Erythroblast (primary cell): ENCODE results near the gene NEMP1.
"Not testable (repeated sequence)": the region's sequence is repeated elsewhere in the genome, so short reads cannot be mapped to it uniquely, and the experiment has no call there.

Experiments
- DNase-seq, 2 experiments: peaks; one replicate each; lab custom pipeline; 2025; lab: John Stamatoyannopoulos, UW
- GATA1 ChIP-seq: IDR thresholded peaks from 2 replicates; pipeline ENCODE4 v1.6.1; 2011; ENCODE audit warnings: low read depth, mild to moderate bottlenecking, control low read depth, low read length, moderate library complexity
- POLR2A ChIP-seq: IDR thresholded peaks from 2 replicates; pipeline ENCODE4 v1.6.1; 2011; ENCODE audit warnings: mild to moderate bottlenecking, low read length

The NEMP1 gene, protein sequence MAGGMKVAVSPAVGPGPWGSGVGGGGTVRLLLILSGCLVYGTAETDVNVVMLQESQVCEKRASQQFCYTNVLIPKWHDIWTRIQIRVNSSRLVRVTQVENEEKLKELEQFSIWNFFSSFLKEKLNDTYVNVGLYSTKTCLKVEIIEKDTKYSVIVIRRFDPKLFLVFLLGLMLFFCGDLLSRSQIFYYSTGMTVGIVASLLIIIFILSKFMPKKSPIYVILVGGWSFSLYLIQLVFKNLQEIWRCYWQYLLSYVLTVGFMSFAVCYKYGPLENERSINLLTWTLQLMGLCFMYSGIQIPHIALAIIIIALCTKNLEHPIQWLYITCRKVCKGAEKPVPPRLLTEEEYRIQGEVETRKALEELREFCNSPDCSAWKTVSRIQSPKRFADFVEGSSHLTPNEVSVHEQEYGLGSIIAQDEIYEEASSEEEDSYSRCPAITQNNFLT

DNA sequence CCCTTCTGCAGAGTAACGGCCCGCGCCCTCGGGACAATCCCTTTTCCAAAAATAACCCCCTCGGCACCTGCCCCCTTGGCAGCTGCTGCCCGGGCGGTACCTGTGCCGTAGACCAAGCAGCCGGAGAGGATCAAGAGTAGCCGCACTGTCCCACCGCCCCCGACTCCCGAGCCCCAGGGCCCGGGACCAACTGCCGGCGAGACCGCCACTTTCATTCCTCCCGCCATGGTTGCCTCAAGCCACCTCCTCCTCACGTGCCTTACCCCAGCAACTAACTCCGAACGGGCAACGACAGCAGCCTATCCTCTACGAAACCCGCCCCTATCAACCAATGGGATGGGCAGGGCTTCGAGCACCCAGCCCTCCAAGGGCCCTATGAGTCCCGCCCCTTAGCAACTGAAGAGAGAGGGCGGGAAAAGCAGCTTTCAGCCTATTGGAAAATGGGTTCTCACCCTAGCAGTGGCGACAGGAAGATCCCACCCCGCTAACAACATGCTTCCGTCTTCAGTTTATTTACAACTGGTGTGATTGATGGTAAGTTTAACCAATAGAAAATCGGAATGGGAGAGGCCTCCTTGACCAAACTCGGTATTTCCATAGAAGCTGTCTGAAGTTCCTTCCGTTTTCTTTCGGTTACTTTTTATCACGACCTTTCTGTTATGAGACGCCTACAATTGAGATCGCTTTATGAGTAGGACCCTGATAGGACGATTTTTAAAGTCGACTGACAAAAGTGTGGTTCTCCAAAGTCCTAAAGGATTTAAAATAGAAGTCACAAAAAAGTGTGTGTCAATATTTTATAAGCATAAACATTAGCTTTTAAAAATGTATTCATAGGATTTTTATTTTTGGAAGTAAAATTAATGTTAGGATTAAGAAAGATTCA lies at the start of gene NEMP1:
TSS of gene NEMP1 (minus strand) at position 273 of the 886 bp plus-strand sequence. CDS start at position 227, 46 bp downstream.
- TF ChIP-seq POLR2A (peak; percentile 96), GATA1 (no peak)
- DNase-seq = peak; percentile 99 to 100

DNA sequence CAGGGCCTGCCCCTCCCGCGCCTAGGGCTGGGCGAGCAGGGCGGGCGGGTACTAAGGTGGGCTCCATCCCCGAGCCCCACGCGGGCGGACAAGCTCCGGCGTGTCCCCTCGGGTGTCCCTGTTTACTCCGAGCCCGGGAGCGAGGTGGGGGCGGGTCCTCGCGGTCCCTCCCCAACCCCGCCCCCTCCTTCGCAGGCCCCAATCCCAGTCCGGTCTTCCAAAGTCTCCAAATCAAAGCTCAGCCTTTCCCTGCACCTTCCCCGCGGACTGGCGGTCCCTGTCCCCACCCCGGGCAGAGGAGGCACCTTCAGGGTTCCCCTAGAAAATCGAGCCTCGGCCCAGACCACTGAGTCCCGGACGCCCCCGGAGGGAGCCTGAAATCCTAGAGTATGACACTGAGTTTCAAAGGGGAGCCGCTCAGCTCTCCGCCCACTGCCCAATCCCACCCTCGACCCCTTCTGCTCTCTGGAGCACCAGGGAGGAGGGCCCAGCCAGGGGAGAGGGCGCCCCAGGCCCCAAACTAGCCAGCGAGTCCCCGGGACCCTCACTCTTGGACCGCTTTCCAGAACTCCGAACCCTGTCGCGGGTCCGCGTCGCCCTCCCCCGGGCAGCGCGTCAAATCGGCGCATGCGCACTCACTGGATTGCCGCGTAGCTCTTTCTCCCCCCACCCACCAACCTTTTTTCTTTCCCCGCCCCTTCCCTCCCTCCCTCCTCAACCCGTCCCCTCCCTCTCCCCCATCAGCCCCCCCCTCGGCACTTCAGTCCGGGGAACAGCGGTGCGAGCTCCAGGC lies 49.3 kb upstream of the NEMP1 start, which contains the start of gene LRP1:
TSS of gene LRP1 (plus strand) at position 758 of the 793 bp plus-strand sequence. CDS start 482 bp downstream, outside the sequence.
- DNase-seq = peak; percentile 65 to 68
- TF ChIP-seq POLR2A (no peak), GATA1 (no peak)

DNA sequence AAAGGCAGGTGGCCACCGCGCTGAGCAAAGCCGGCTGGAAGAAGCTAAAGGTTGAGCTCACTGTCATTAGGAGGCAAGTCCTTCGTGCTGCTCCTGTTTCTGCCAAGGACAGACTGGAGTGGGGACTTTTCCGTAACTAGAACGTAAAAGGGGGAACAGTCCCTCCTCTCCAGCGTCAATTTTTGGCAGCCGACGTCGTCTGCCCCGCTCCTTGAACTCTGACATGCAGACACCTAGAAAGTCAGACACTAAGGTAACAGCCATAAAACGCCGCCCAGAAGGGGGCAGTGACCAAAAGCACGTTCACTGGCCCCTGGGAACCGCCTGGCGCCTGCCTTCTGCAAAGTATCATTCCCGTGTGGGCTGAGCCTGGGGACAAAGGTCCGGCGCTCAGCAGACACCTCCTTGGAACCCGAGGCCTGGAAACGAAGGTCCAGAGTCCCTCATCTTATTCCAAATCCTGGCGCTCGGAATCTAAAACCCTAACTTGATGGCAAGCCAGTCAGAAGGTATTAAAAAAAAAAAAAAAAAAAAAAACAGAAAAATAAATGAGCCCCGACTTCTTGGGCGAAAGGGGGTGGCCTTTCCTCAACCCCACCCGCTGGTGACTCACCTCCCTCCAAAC lies 48.6 kb upstream of the NEMP1 start:
- TF ChIP-seq POLR2A (no peak), GATA1 (no peak)
- DNase-seq = peak; percentile 40 to 63

DNA sequence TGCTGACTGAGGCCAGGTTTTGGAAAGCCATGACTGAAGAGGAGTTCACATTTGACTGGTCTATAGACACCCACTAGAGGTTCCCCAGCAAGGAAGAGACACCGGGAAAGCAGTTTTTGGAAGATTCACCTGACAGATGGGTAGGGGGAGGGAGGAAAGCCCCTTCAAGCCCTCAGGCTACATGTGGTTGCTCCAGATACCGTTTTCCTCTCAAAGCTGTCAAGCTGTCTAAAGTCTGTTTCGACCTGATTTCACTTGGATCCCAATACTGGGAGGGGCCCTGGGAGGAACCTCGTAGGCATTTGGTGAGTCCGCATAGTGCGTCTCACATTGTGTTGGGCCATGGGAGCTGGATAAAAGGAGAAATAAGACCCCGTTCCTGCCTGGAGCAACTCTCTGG lies 48.0 kb upstream of the NEMP1 start:
- DNase-seq = peak; percentile 13 to 14
- TF ChIP-seq POLR2A = no peak
- no peak for TF ChIP-seq GATA1

DNA sequence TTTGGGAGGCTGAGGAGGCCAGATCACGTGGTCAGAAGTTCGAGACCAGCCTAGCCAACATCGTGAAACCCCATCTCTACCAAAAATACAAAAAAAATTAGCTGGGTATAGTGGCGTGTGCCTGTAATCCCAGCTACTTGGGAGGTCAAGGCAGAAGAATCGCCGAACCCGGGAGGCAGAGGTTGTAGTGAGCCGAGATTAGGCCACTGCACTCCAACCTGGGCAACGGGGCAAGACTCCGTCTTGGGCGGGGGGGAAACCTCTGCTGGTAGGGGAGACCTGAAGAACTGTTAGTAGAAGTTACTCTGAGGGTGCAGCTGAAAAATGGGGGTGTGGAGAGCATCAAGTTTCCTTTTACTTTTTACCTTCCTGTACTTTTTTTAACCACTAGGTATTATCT lies 47.5 kb upstream of the NEMP1 start:
- no peak for TF ChIP-seq GATA1
- no peak for TF ChIP-seq POLR2A
- no peak for DNase-seq

DNA sequence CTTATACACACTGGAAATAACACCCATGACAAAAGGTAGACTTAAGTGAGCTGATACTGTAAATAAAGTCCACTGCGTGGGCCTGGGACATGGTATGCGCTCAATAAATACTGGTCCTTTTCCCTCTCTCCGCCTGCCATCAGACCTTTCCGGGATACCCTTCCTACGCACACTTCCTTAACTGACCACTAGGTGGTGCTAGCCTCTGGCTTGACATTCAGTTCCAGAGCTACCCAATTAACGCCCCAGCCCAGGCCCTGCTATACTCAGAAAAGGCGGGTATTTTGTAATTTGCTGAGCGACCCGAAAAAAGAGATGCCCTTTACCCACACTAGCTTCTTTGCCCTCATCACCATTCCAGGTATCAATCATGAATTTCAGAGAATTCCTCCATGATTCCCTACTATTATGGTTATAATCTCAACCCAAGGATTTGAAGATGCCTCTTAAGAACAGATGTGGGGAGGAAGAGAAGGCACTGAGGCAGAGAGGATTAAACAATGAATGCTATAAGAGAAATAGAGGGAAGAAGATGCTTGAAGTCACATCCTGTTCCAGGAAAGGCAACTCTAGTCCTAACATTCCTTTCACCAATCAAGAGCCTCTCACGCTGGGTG lies 45.8 kb upstream of the NEMP1 start:
- peak; percentile 74 to 85 for DNase-seq
- TF ChIP-seq GATA1 = no peak
- TF ChIP-seq POLR2A = no peak

DNA sequence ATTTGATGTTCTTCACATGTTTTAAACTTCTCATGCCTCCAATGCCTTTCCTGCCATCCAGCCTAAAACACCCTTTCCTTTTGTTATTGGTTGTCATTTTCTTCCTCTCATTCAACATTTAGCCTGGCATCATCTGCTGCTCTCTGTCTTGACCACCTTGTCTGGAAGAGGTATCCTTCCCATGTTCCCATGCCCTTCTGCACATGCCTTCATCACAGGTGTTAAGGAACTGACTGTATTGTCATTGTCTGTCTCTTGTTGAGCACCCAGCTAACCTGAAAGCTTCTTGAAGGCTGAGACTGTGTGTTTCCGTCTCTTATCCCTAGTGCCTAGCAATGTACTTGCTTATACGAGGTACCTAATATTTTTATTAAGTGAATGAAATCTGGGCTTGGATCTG lies 45.2 kb upstream of the NEMP1 start:
- TF ChIP-seq GATA1 = no peak
- no peak for TF ChIP-seq POLR2A

DNA sequence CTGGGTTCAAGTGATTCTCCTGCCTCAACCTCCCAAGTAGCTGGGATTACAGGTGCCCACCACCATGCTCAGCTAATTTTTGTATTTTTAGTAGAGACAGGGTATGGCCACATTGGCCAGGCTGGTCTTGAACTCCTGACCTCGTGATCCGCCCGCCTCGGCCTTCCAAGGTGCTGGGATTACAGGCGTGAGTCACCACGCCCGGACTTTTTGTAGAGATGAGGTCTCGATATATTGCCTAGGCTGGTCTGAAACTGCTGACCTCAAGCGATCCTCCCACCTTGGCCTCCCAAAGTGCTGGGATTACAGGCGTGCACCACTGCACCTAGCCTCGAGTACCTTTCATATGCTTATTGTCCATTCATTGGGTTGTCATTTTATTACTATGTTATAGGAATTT lies 42.1 kb upstream of the NEMP1 start:
- not testable (repeated sequence) for DNase-seq

More for the DNA sequence above, 45.2 kb upstream of the NEMP1 start:
- no peak for DNase-seq

DNA sequence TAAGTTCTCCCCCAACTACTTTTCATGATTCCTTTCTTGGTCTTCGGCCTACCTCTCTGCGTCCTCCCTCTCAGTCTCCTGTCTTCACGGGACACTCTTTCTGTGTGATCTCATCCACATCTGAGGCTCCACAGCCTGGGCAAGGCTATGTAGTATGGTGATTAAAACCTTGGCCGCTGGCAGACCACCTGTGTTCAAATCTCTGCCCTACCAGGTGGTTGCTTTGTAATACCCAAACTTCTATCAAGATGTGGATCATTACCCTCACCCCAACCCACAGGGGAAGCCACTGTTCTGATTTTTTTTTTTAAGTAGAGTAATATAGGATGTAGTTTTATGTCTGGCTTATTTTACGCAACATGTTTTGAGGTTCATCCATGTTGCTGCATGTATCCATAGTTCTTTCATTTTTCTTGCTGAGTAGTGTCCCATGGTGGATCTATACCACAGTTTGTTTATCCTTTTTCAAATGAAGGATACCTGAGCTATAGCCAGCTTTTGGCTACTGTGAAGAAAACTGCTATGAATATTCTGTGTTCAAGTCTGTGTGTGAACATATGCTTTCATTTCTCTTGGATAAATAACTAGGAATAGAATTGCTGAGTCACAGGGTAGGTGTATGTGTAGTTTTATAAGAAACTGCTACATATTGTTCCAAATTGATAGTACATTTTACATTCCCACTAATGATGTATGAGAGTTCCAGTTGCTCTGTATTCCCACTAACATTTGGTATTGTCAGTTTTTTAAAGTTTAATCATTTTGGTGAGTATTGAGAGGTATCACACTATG lies 40.9 kb upstream of the NEMP1 start:
- TF ChIP-seq GATA1 = no peak
- no peak for TF ChIP-seq POLR2A
- DNase-seq = no peak

DNA sequence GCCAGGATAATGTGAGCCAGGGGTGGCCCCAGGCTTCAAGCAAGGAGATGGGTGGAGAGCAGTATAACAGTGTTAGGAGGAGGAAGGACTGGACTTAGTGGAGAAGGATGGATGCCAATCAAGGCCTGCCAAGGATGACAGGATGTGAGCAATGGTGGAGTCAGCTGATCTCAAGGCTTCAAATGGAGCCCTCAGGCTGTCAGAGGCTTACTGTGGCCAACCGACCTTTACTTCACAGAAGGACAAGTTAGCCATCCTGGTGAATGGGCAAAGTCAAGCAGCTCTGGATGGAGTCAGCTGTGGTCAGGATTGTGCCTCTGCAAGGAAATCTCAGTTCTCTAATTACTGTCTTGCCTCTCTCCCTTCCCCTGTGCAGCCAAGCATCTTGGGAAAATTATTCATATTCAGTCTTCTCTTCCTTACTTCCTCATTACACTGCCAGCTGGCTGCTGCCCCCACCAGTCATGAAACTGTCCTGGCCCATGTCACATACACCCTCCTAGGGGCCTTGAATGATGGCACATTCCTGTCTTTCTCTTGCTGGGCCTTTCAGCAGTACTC lies 40.2 kb upstream of the NEMP1 start:
- TF ChIP-seq GATA1 (no peak), POLR2A (no peak)
- DNase-seq = no peak

DNA sequence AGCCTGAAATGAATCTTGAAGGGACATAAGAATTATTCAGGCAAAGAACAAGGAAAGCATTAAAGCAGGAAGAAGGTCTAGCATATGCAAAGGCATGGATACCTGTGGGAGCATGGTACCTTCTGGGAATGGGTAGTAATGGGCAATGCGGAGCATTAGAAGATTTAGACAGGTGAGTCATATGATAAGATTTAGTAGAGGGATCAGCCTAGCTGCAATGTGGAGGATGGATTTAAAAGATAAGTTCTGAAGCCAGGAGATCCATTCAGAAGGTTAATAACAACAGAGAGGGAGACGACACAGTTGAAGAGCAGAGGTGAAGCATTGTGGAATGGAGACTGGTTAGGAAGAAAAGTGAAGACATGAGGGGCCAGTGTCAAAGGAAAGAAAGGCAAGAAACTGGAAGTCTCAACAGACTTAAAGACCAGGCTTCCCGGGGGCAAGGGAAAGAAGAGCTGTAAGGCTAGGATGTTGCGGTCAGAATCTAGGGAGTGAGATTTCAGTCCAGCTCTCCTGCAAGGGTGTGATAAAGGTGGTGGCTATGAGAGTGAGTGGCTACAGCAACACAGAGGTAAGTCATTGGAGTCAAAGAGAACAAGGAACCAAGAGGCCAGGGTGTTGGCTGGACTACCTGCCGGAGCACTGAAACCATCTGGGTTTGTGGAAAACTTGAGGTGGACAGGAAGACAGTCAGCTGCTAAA lies 38.1 kb upstream of the NEMP1 start:
- no peak for TF ChIP-seq GATA1
- TF ChIP-seq POLR2A = no peak
- no peak for DNase-seq
